RWPE2 (cell line): ENCODE measurements around the gene EPHB6.

ENCODE experiments used
- ATAC-seq: fragments of 200-7000 bp; cut with Tn5 transposase; 3 replicates; pipeline ENCODE4 v1.9.1; 2021; ENCODE audit warnings: low read depth
- DNase-seq: peaks from one replicate; pipeline ENCODE4 v3.0.0-alpha.2; 2020; ENCODE audit warnings: low spot score
- H3K27ac ChIP-seq: fragments of 450-650 bp; 2 replicates; pipeline ENCODE4 v1.5.1; 2017; ENCODE audit warnings: mild to moderate bottlenecking; ENCODE audit not compliant: poor library complexity, severe bottlenecking
- H3K27me3 ChIP-seq: fragments of 250-450 bp; sonication (Bioruptor Pico); 2 replicates; pipeline ENCODE4 v1.5.1; 2021; ENCODE audit warnings: mild to moderate bottlenecking, moderate library complexity; ENCODE audit not compliant: insufficient read depth, poor library complexity, severe bottlenecking
- H3K36me3 ChIP-seq: fragments of 250-450 bp; sonication (Bioruptor Pico); 2 replicates; pipeline ENCODE4 v1.5.1; 2020; ENCODE audit warnings: low read depth, mild to moderate bottlenecking, moderate library complexity
- H3K4me1 ChIP-seq: fragments of 250-450 bp; sonication (Bioruptor Pico); 2 replicates; pipeline ENCODE4 v1.5.1; 2021; ENCODE audit warnings: mild to moderate bottlenecking, moderate library complexity; ENCODE audit not compliant: insufficient read depth, poor library complexity, severe bottlenecking
- H3K4me3 ChIP-seq: fragments of 250-450 bp; sonication (Bioruptor Pico); 2 replicates; pipeline ENCODE4 v1.5.1; 2021; ENCODE audit warnings: mild to moderate bottlenecking, moderate library complexity; ENCODE audit not compliant: severe bottlenecking
- H3K9me3 ChIP-seq: fragments of 250-450 bp; sonication (Bioruptor Pico); 2 replicates; pipeline ENCODE4 v1.5.1; 2021; ENCODE audit warnings: mild to moderate bottlenecking, moderate library complexity; ENCODE audit not compliant: severe bottlenecking
- CTCF ChIP-seq: fragments of 450-650 bp; IDR thresholded peaks from one replicate; pipeline ENCODE4 v1.5.1; 2017; ENCODE audit warnings: mild to moderate bottlenecking, moderate library complexity; ENCODE audit not compliant: poor library complexity, severe bottlenecking

The EPHB6 gene

DNA sequence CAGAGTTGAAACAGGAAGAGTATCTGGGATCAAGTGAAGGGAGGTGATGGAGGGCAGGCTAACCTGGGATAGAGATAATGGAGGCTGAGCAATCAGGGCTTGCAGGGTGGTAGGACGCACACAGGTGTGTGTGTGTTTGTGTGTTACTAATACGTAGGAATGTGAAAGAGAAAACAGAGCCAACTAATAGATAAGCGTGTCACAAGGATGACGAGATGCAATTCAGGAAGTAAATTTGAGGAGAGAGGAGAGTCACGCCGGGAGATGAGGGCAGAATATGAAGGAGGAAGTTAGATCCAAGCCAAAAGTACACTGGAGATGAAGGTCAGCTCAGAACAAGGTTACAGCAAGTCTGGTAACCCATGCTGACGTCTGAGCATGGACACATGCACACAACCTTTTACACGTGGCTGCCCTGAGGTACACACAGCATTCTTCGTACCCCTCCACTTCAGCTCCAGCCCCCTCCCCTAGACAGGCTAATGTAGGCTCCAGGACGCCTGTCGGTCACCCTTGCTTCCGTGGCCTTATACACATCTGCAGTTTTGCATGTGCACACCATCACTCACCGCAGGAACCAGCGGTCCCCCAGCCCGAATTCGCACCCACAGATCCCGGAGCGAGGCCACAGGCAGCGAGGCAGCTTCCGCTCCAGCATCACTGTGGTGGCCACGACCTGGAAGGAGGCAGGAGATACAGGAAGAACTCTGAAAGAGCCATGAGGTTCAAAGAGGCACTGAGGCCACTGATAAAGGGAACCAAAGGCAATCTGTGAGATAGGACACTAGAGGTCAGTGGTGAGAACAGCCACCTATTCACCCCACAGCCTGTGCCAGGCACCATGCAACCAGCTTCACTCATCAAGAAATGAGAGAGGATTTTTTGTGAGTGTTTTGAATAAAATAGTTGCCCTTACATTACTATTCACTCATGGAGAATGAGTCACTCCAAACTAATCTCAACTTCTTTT lies 54.3 kb downstream of the EPHB6 start:
- H3K4me3 ChIP-seq, result no peak overlapping the region
- no peaks in the 10 kb centered on the region for H3K27me3 ChIP-seq
- DNase-seq (no peak), ATAC-seq (peak; percentile 67)
- no peak overlapping the region for H3K27ac ChIP-seq
- H3K4me1 ChIP-seq, result no peaks in the 10 kb centered on the region
- peak; percentile 38 for TF ChIP-seq CTCF
- peaks cover 5% of the 10 kb centered on the region for H3K9me3 ChIP-seq
- no peaks in the 10 kb centered on the region for H3K36me3 ChIP-seq

- H3K4me3 ChIP-seq, result no peak overlapping the region
- no peak for DNase-seq
- H3K4me1 ChIP-seq, result no peaks in the 10 kb centered on the region
- TF ChIP-seq CTCF, result peak; percentile 2
- ATAC-seq, result 0 out of 3 replicates have a peak, but pooled peaks have one; percentile 27
- peaks cover 5% of the 10 kb centered on the region for H3K9me3 ChIP-seq
- no peaks in the 10 kb centered on the region for H3K36me3 ChIP-seq
- H3K27me3 ChIP-seq, result no peaks in the 10 kb centered on the region
- no peak overlapping the region for H3K27ac ChIP-seq
Observed at GRCh38 chr7:142910031-142910433, 55.2 kb downstream of the EPHB6 start.

- Histone ChIP-seq H3K4me1 (no peaks in the 10 kb centered on the region), H3K27me3 (no peaks in the 10 kb centered on the region), H3K9me3 (peaks cover 5% of the 10 kb centered on the region), H3K27ac (no peak overlapping the region), H3K4me3 (no peak overlapping the region), H3K36me3 (no peaks in the 10 kb centered on the region)
- TF ChIP-seq CTCF, result no peak
- ATAC-seq (no peak), DNase-seq (no peak)
Observed at GRCh38 chr7:142910481-142910880, 55.6 kb downstream of the EPHB6 start.

DNA sequence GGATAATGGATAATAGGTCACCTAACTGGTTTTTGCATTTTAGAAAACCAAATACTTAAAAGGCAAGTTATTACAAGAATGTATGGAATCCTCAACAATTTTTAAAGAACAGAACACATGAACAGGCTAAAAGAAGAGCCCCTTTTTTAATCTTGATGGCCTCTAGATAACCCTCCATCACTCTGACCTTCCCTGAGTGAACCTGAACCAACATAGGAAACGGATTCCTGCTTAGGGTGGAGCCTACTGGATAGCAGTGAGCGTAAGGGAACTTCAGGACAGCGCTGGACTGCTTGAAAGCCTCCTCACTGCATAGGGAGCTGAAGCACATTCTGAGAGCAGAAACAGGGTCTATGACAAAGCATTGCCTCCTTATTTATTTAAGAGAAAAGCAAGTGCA lies 58.2 kb downstream of the EPHB6 start:
- no peak overlapping the region for H3K4me3 ChIP-seq
- TF ChIP-seq CTCF, result no peak
- peaks cover 2% of the 10 kb centered on the region for H3K9me3 ChIP-seq
- H3K27me3 ChIP-seq, result peaks cover 2% of the 10 kb centered on the region
- H3K27ac ChIP-seq, result no peak overlapping the region
- no peaks in the 10 kb centered on the region for H3K4me1 ChIP-seq
- ATAC-seq (no peak), DNase-seq (no peak)
- H3K36me3 ChIP-seq, result no peaks in the 10 kb centered on the region

DNA sequence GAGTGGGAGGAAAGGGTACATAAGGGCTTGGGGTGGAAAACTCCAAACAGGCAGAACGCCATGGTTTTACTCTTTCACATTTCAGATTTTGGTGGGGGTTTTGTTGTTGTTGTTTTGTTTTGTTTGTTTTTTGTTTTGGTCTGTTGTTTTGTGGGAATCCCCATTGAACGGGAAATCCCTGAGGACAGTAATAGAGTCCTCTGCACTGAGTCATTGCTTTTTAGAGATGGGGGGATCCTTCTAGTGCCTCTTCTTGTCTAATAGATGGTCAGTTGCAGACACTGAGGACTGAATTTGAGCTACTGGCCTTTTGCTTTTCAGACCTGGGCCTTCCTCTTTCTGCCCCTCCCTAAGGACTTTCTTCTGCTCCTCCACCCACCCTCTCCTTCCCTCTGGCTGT lies 58.7 kb downstream of the EPHB6 start:
- no peak overlapping the region for H3K4me3 ChIP-seq
- no peak for TF ChIP-seq CTCF
- H3K4me1 ChIP-seq, result no peaks in the 10 kb centered on the region
- H3K9me3 ChIP-seq, result peaks cover 2% of the 10 kb centered on the region
- no peak overlapping the region for H3K27ac ChIP-seq
- DNase-seq (no peak), ATAC-seq (no peak)
- H3K36me3 ChIP-seq, result no peaks in the 10 kb centered on the region
- H3K27me3 ChIP-seq, result peaks cover 5% of the 10 kb centered on the region
